GM12873 (cell line): ENCODE data around the gene SPRED3.
A peak's percentile ranks its signal among the peaks of the same experiment; 100 is the strongest.

ENCODE experiments used
- CTCF ChIP-seq: IDR thresholded peaks from 2 replicates; pipeline ENCODE4 v1.5.1; 2012; ENCODE audit warnings: low read depth, mild to moderate bottlenecking, moderate library complexity, low read length, control low read depth; ENCODE audit not compliant: insufficient read depth; ENCODE audit errors: missing control alignments

Gene SPRED3

GRCh38 chr19:38355728-38356725 lies 32.5 kb upstream of the SPRED3 start:
- TF ChIP-seq CTCF = no peak

- TF ChIP-seq CTCF = no peak
Measured at GRCh38 chr19:38358071-38358470, 30.4 kb upstream of the SPRED3 start.

- no peak for TF ChIP-seq CTCF
Measured at GRCh38 chr19:38359242-38360021, 29.1 kb upstream of the SPRED3 start.

GRCh38 chr19:38360351-38360750 lies 28.1 kb upstream of the SPRED3 start:
- no peak for TF ChIP-seq CTCF

- no peak for TF ChIP-seq CTCF
Measured at GRCh38 chr19:38360839-38361631, 27.5 kb upstream of the SPRED3 start.

GRCh38 chr19:38361633-38362075 lies 26.8 kb upstream of the SPRED3 start:
- TF ChIP-seq CTCF = peak; percentile 44
